Testis (tissue), 3 donors: ENCODE measurements around the gene TADA2A. TPM values are rescaled to one million over a fixed set of nuclear protein-coding genes. Genes with fewer than 3 reads are reported as not detected.
A peak's percentile ranks its signal among the peaks of the same experiment; 100 is the strongest.

Experiments
- DNase-seq: peaks from one replicate; pipeline ENCODE4 v3.0.0-alpha.2; 2019
- H3K27ac ChIP-seq, 2 donors: fragments of 200-600 bp; sonication (generic); one replicate each; pipeline ENCODE4 v1.5.1; 2019
- H3K27me3 ChIP-seq: fragments of 200-600 bp; sonication (generic); one replicate; pipeline ENCODE4 v1.5.1; 2019
- H3K36me3 ChIP-seq: fragments of 200-600 bp; sonication (generic); one replicate; pipeline ENCODE4 v1.5.1; 2017; ENCODE audit warnings: low read depth; ENCODE audit errors: missing control alignments
- H3K4me1 ChIP-seq: fragments of 200-600 bp; sonication (generic); one replicate; pipeline ENCODE4 v1.5.1; 2019
- H3K4me3 ChIP-seq, 2 donors: fragments of 200-600 bp; sonication (generic); one replicate each; pipeline ENCODE4 v1.5.1; 2017 to 2019
- H3K9me3 ChIP-seq: fragments of 200-600 bp; sonication (generic); one replicate; pipeline ENCODE4 v1.5.1; 2017
- CTCF ChIP-seq, 3 experiments: fragments of 450-650 bp in 2 of 3; fragments of 200-600 bp in 1 of 3; sonication (generic) in 1 of 3; IDR thresholded peaks; one replicate each; pipeline ENCODE4 v1.5.1; 2016 to 2019; ENCODE audit warnings: antibody characterized with exemption in 3 of 3, mild to moderate bottlenecking in 2 of 3, moderate library complexity in 1 of 3
- POLR2A ChIP-seq: fragments of 450-650 bp; IDR thresholded peaks from one replicate; pipeline ENCODE4 v1.6.1; 2017; ENCODE audit warnings: antibody characterized with exemption, mild to moderate bottlenecking, moderate library complexity
- WGBS, 2 donors: methylation state at CpG; one replicate each; pipeline ENCODE4 v1.1.5; 2018; 5-methylcytosine and 5-hydroxymethylcytosine counted together
- intact Hi-C: fragments of 100-400 bp; cut with DNase I; formaldehyde crosslinking; loops from one replicate; pipeline ENCODE4 v1.15.1; 2023; ENCODE audit warnings: low total_unique reads
- polyA plus RNA-seq: library from polyadenylated mRNA; stranded (reverse); fragments of 350-450 nt; fragmentation: Illumina TruSeq; extraction: RNeasy Lipid Tissue Mini Kit (QIAGEN cat#74804); gene quantifications from one replicate; pipeline ENCODE4 v1.2.3, GENCODE V29; 2014; ENCODE audit warnings: low read depth, low replicate concordance; ENCODE audit not compliant: insufficient read depth
- total RNA-seq, 2 donors: library from RNA; depleted of rRNA; stranded (reverse); fragments of >200 nt; gene quantifications; one replicate each; pipeline ENCODE4 v1.2.3, GENCODE V29; 2016

TADA2A gene
- total and polyA plus RNA-seq, 3 donors from 2014 or later, result 33.5 to 62.8 (median 44.0) TPM

GRCh38 chr17:37373530-37374159 is 33.0 kb upstream of the TADA2A start:
- Histone ChIP-seq H3K9me3 (no peaks in the 10 kb centered on the region), H3K4me1 (no peaks in the 10 kb centered on the region), H3K27me3 (no peaks in the 10 kb centered on the region), H3K4me3 (no peak overlapping the region), H3K36me3 (no peaks in the 10 kb centered on the region), H3K27ac (no peak overlapping the region)
- DNase-seq, result peak; percentile 80
- 24 to 32% methylated on average over 4 of the region's 4 CpGs for WGBS, 2 donors
- intact Hi-C loops, result no loop called here
- no peak for TF ChIP-seq POLR2A
- TF ChIP-seq CTCF (IDR thresholded peaks at IDR 0.05), result peak; percentile 87 to 97 (median 88)

GRCh38 chr17:37375706-37376105 is 31.0 kb upstream of the TADA2A start, which contains the start of gene C17orf78:
C17orf78 (plus strand) TSS chr17:37375985; CDS start chr17:37376093, 108 bp downstream.
- intact Hi-C loops, result no loop called here
- Histone ChIP-seq H3K4me3 (no peak within 1 kb of the TSS), H3K27me3 (no peaks in the 10 kb centered on the region), H3K36me3 (no peaks in the 10 kb centered on the region), H3K4me1 (no peaks in the 10 kb centered on the region), H3K27ac (no peak within 1 kb of the TSS), H3K9me3 (no peaks in the 10 kb centered on the region)
- no peak for DNase-seq
- no peak for TF ChIP-seq CTCF (IDR thresholded peaks at IDR 0.05)
- no peak for TF ChIP-seq POLR2A
- WGBS, 2 donors, result 88 to 91% methylated on average over 7 of the region's 7 CpGs

GRCh38 chr17:37382056-37382455 is 24.6 kb upstream of the TADA2A start:
- Histone ChIP-seq H3K27ac (no peak overlapping the region), H3K4me1 (no peaks in the 10 kb centered on the region), H3K9me3 (no peaks in the 10 kb centered on the region), H3K4me3 (no peak overlapping the region), H3K27me3 (no peaks in the 10 kb centered on the region), H3K36me3 (no peaks in the 10 kb centered on the region)
- 91 to 93% methylated on average over 1 of the region's 1 CpG for WGBS, 2 donors
- TF ChIP-seq POLR2A (no peak), CTCF (IDR thresholded peaks at IDR 0.05) (no peak)
- intact Hi-C loops, result no loop called here
- no peak for DNase-seq

- no peaks in the 10 kb centered on the region for H3K4me1 ChIP-seq
- TF ChIP-seq CTCF (IDR thresholded peaks at IDR 0.05) (no peak), POLR2A (no peak)
- H3K9me3 ChIP-seq, result no peaks in the 10 kb centered on the region
- no peaks in the 10 kb centered on the region for H3K27me3 ChIP-seq
- no peak overlapping the region for H3K27ac ChIP-seq
- no peak overlapping the region for H3K4me3 ChIP-seq
- DNase-seq, result no peak
- WGBS, 2 donors, result 93 to 96% methylated on average over 3 of the region's 3 CpGs
- intact Hi-C loops, result no loop called here
- no peaks in the 10 kb centered on the region for H3K36me3 ChIP-seq
These were observed 22.0 kb upstream of the TADA2A start for GRCh38 chr17:37384560-37385149.
